Measurements from ENCODE around the gene TBC1D4. TPM values are rescaled to one million over a fixed set of nuclear protein-coding genes. Genes with fewer than 3 reads are reported as not detected.
"Not testable (repeated sequence)": the region's sequence is repeated elsewhere in the genome, so short reads cannot be mapped to it uniquely, and the experiment has no call there.

TBC1D4 gene
- polyA plus RNA-seq, 4 donors: 55.1 to 62.5 (median 59.5) TPM

DNA sequence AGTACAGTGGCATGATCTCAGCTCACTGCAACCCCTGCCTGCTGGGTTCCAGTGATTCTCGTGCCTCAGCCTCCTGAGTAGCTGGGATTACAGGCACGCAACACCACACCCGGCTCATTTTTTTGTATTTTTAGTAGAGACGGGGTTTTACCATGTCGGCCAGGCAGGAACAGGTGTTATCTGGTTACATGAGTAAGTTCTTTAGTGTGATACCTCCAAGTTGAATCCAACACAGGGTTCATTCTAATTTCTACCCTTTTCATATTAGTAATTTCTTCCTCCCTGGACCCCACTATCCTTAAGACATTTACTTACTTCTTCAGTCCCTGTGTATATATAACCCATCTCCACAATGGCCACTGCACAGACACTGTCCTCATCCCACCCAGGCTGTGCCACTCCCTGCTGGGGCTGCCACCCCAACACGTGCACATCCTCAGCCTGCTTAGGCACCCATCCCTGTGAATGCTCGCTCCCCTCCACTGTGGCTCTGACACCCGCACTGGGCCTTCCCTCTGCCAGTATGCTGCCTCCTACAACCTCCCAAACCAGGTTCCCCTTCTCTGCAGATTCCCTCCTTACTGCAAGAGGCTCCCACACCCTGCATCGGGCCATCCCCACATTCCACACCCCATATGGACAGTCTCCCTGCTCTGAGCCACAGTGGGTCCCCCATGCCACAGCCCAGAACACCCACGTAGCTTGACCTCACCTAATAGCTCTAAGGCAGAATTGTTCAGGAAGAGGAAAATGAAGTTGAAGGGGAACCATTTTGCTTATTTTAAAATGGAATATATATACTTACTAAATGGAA is 147.1 kb downstream of the TBC1D4 start:
- DNase-seq (ENCODE audit: low read depth in 4 of 4, low spot score in 3 of 4): no peak

DNA sequence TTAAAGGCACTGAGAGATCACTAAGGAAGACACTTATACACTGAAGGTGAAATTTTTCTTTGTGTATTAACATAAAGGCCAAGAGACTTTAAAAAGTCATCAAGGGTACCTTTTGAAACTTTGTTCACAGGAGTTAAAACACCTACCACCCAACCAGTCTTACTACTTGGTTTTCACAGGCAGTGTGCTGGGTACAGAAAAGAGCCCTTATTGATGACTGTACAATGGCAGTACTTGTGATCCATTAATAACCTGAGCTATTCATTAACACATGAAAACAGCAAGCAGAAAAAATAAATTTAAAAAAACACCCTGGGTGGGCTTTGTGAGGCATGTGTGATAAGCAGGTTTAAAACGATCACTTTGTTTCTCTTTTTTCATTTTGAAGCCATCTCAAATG is 148.9 kb downstream of the TBC1D4 start:
- no peak for DNase-seq (ENCODE audit: low read depth in 4 of 4, low spot score in 3 of 4)

DNA sequence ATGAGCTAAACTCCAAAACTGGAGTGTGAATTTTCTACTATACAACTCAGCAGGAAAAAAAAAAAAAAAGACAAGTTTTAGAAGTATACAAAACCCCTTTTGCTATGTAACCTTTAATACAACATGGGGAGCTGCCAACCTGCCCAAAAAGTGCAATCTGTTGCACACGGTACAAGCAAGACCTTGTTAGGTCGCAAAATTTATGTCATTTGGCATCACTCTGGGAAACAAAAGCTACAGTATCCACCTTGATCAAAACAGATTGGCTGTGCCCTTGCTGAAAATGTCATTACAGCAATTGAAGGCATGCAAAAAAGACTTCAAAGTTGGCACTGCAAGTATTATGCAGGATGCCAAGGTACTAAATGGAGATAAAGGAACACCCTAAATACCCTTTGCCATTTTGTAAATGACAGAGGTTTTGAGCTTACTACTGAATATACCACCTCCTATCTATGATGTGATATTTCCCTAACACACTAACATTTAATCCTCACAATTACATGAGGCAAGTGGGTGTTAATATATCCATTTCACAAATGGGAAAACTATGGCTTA is 150.1 kb downstream of the TBC1D4 start:
- no peak for DNase-seq (ENCODE audit: low read depth in 4 of 4, low spot score in 3 of 4)

DNA sequence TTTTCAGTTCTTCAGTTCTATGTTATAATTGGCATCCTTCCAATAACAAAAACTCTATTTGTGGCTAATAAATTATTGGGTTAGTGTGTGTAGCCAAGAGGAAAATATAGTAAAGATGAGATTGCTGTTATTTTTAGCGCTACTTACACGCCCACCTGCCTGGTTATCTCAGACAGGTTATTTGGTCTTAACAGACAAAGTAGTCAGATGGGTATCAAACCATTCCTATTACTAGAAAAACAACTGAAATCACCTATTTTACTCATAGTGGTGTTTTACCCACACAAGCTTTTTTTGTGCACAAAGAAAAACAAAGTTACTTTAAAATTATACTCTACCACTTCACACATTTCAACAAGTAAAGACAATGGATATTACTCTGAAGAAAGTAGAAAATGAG is 151.2 kb downstream of the TBC1D4 start:
- DNase-seq (ENCODE audit: low read depth in 4 of 4, low spot score in 3 of 4): no peak

DNA sequence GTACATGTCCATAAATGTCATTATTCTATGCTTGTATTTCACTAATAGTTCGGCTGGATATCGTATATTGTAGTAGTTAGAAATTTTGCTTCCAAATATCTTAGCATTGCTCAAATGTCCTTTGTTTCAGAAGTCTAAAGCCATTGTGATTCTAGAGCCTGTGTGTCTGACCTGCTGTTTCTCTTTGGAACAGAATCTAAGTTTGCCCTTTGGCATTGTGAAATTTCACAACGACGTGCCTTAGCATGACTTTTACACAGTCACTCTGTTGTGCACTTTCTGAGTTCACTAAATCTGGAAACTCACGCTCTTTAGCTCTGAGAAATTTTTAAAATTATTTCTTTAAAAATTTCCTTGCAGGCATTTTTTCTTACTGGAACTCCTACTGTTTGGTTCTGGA is 152.2 kb downstream of the TBC1D4 start:
- DNase-seq (ENCODE audit: low read depth in 4 of 4, low spot score in 3 of 4): no peak

DNA sequence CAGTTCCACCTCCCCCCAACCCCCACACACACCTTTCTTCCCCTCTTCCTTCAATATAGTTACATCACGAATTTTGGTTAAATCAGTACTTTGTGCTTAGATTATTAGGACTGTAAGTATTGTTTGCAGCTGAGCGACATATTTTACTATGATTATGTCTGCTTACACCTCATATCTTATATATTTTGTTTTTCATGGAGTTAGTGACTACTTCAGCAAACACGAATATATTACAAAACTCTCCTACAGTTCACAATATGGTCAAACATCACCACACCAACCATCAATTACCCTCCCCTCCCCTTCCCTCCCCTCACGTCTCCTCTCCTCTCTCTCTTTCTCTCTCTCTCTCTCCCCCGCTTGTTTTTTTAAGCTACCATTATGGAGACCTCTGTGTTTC is 152.9 kb downstream of the TBC1D4 start:
- DNase-seq (ENCODE audit: low read depth in 4 of 4, low spot score in 3 of 4): no peak

DNA sequence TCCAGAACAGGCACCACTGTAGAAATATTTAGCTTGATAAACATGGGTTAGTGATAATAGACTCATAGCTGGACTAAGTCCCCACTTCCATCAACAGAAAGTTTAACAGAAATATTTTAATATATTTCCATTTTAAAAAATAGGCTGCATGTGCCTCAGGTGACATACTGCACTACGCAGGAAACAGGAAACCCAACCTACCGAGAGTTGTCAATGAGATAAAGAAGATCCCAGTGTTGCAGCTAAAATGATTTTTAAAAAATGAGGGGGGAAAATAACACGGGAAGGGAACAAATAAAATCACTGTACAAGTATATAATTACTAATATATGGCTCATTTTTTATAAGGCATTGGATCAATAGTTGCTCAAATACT is 154.8 kb downstream of the TBC1D4 start:
- no peak for DNase-seq (ENCODE audit: low read depth in 4 of 4, low spot score in 3 of 4)

DNA sequence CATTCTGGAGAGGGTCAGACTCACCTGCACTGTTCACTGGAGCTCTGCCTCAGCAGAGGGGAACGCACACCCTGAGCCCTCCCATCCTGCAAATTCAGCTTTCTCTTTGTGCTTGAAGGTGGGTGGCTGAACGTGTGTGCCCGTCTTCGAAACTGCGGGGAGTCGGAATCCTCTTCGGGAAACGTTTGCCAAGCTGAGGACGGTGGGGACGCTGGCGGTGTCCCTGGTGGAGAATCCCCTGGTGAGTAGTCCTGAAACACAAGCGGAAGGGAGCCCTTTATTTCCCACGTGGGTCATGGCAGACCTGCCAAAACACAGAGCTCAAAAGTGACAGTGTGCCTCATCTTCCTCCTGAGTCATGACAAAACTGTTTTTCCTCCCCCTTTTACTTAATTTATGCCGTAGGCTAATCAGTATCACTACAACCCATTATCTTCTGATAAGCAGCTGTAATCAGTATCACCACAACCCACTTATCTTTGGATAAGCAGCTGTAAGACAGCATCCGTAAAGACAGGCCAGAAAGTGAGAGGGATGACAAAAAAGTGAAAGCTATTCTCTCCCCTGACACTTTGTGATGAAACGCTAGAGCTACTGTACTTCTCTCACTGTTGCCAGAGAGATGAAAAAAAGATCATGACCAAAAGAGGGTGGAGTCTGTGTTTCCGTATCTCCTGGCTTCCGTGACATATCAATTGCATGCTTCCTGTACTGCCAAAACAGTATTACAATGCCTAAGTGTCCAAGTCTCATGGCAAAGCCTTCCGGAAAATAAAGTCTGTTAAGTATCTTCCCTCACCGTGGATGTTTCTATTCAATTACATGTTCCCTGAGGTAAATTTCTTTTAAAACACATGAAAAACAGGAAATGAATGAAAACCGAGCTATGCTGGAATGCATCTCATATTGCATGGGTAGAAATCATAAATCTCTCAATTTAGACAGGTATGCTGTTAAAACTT is 155.5 kb downstream of the TBC1D4 start:
- peak in 1 of 4 donors; percentile 7 for DNase-seq (ENCODE audit: low read depth in 4 of 4, low spot score in 3 of 4)

DNA sequence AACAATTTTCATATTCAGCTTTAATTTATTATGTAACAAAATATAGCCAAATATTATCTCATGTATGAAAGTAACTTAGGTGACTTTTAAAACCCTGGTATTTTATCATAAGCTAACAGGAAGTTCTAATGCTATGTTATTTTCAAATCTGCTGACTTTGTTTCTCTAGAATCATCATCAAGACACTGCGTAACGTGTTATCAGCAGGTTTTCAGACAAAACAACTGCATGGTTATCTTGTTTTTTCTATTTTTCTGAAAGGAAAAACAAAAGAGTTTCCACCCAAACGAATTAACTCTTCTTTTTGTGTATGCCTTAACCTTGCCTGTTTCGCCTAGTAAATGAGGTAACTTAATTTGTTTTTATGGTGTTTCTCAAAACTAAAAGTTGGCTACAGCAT is 156.3 kb downstream of the TBC1D4 start:
- no peak for DNase-seq (ENCODE audit: low read depth in 4 of 4, low spot score in 3 of 4)

DNA sequence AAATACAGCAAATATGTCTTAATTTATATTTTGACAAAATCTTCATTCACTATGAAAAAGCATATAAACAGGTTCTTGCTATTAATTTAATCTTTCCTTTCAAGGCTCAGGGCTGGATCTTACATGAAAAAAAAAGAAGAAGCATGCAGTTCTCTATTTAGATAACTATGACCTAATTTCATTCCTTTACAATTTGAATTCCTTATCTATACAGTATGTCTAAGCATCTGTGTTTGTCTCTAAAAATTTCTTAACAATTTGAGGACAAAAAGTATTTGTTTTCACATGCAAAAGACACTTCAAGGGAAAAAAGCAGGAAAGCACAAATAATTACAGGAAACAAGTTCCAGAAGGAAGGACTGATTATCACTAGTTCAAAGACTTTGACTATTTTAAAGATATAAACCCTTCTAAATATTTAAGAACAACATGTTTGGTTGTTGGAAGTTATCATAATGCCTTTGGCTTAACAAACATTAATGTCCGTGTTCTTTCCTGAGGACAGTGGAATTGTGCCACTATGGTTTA is 157.5 kb downstream of the TBC1D4 start:
- DNase-seq (ENCODE audit: low read depth in 4 of 4, low spot score in 3 of 4): no peak

DNA sequence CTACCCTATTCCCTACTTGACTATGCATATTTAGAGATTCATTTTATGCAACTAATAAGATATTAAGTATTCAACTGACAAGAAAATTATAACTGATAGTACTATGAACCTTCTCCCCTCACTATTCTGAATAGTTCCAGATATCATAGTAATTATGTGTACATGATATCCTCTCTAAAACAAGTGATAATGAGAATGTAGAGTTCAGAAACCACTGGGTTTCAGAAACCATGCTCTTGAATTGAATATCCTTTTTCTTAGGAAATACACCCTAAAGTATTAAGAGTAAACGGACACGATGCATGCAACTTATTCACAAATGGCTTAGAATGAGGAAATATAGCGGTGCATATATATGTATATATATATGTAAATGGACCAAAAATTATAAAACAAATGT is 160.9 kb downstream of the TBC1D4 start:
- no peak for DNase-seq (ENCODE audit: low read depth in 4 of 4, low spot score in 3 of 4)

DNA sequence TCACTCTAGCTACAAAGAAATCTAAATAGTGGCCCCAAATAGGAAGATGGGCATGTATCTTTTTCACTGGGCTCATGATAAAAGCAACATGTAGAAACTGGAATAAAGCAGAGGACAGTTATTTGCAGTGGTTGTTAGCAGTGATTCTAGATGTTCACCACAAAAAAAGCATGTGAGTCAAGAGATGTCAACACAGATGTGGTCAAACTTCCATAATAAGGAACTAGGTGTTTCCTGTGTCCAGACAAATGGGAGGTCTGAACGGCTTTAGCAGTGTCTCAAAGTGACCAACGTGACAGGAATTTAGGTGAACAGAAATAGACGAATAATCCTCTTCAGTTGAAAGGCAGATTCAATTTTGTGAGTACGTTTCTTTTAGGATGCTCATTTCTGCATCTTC is 162.7 kb downstream of the TBC1D4 start:
- no peak for DNase-seq (ENCODE audit: low read depth in 4 of 4, low spot score in 3 of 4)

DNA sequence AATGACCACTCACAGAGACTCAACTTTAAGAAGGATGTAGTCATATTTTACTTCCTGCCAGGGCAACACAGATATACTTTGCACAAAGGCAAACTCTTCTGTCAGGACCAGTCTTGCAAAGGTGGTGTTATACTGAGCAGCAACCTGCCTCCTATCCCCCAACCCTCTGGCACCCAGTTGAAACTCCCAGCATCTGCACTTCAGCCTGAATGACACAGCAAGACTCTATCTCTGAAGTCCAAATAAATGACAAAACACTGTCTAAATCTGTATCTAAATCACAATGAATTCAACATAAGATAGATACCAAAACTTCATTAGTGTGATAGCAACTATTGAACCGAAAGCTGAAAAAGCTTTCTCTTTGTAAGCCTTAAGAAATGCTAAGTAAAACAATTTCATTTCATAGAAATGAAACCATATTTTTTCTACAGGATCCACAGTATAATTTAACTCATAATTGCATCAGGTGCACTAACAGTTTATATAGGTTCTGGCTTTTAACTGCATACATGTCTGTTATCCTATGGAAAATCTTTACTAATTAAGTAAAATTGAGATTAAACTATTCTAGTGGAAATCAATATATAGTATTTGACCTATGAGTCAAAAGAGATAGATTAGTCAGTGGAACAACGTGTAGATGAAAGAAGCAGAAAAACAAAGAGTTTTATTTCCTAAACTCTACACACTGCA is 163.7 kb downstream of the TBC1D4 start:
- no peak for DNase-seq (ENCODE audit: low read depth in 4 of 4, low spot score in 3 of 4)

DNA sequence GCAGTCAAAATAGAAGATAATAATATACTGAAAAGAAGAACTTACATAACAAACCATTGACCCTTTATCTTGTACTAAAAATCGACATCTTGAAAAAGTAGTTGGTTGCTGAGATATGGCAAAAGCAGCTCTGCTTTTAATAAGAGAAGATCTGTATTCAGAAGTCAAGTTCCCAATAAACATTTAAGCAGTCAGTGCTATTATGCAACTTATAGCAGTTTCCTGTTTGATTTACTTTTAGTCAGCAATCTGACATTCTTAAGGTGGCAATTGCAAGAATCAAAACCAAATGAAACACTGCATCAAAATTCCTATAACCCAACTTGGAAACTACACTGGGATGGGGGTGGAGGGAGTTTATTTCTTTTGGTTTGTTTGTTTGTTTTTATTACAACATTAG is 165.5 kb downstream of the TBC1D4 start:
- DNase-seq (ENCODE audit: low read depth in 4 of 4, low spot score in 3 of 4): no peak

DNA sequence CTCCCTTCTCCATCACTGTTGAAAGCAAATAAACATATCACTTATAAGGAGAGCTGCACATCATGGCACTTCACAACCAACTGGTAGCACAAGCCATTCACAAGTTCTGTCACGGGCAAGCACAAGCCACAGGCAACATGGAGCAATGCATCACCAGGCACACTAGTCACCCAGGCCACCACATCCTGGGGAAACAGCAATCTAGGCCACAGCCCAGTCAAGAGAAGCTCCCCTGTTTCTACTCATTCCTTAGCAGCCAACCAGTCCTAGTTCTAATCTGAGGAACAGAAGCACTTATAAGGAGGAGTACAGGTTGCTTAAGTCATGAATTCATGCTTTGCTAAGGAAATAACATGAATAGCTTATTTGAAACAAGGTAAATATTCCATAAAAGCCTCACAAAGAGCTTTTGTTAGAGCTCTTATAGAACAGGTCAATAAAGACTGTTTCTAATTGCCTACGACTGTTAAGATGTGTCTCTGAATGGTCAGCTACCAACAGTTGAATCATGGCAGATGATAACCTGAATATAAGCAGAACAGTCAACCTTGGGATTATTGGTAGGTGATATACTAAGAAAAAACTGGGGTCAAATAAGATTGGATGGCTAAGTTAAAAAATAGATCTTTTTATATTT is 169.0 kb downstream of the TBC1D4 start:
- DNase-seq (ENCODE audit: low read depth in 4 of 4, low spot score in 3 of 4): no peak

DNA sequence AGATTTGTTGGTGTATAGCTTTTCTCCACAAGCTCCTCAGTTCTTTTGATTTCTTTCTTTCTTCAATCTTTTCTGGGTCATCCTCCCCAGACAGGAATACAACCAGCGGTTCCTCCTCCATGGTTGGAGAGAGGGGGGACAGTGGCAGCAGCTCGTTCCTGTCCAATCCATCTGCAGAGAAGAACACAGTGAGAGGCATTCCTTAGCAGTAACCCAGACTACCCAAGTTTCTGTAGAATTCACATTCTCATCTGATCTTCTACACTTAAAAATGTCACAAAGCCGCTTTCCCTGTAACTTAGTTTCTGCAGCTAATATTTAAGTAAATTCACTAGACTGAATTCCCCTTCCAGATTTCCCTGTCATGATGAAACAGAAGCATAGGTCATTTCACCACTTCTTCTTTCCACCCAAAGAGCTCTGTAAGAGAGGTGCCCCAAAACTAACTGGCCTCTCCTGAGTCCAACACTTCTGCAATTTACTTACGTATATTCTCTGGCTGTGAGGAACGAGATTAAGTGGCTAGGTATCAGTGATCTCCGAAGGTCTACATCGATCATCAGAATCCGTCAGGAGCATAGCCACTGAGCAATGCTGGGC is 171.9 kb downstream of the TBC1D4 start:
- no peak for DNase-seq (ENCODE audit: low read depth in 4 of 4, low spot score in 3 of 4)

DNA sequence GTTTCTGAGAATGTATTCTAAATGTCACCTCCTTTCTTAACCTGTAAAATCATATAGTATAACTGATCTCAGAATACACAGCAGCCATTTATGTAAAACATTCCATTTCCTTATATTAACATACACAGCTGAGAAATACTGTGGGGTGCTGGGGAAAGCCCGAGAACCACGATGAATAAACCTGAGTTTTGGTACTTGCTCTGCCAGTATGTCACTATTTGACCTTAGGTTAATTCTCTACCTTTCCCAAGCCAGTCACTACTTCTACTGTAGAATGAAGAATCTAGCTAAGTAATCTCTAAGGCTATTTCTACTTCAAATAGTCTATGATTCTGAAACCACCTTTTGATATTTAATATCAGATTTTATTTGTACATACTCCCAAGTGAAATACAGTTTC is 173.7 kb downstream of the TBC1D4 start:
- no peak for DNase-seq (ENCODE audit: low read depth in 4 of 4, low spot score in 3 of 4)

DNA sequence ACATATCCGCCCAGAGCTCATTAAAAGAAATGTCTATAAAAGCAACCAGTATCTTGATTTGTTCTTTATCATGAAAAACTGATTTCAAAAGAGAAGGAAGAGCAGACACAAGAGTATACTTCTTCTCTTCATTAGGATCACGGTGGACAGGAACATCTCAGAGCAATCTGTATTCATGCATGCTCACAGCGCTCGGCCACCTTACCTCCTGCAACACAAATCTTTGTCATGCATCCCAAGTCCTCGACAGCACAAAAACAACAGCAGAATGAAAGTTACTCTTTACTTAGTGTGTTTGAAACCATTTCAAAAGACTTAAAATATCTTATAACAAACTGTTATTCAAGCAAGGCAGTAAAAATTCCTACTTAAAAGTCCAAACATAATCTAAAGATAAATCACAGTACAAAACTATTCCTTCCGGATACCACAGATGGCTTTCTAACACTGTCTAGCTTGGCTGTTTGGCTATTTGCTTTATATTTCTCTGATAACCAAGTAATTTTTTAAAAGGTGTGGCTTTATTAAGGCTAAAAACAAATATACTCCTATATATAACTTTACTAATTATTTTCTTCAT is 174.5 kb downstream of the TBC1D4 start:
- no peak for DNase-seq (ENCODE audit: low read depth in 4 of 4, low spot score in 3 of 4)

DNA sequence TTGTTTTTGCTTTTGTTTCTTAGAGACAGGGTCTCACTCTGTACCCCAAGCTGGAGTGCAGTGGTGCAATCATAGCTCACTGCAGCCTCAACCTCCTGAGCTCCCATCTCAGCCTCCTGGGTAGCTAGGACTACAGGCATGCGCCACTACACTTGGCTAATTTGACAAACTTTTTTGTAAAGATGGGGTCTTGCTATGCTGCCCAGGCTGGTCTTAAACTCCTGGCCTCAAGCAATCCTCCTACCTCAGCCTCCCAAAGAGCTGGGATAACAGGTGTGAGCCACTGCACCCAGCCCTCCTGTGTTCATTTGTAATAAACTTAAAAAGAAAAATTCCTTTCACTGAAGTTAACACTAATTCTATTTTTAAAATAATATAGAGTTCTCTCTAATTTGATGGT is 175.0 kb downstream of the TBC1D4 start:
- not testable (repeated sequence) for DNase-seq (ENCODE audit: low read depth in 4 of 4, low spot score in 3 of 4)
